GM18909 (cell line): ENCODE results near the gene KIAA0825.
"Not testable (repeated sequence)": the region's sequence is repeated elsewhere in the genome, so short reads cannot be mapped to it uniquely, and the experiment has no call there.

Source experiments
- ATAC-seq: cut with Tn5 transposase; IDR thresholded peaks from one replicate; pipeline ENCODE4 v1.9.1; 2021; ENCODE audit warnings: mild to moderate bottlenecking; ENCODE audit not compliant: unreplicated experiment, poor library complexity

KIAA0825 gene

GRCh38 chr5:94577466-94578245 lies 40.7 kb downstream of the KIAA0825 start:
- ATAC-seq, result peak; percentile 87

- no peak for ATAC-seq
Measured at GRCh38 chr5:94575196-94575595, 43.2 kb downstream of the KIAA0825 start.

GRCh38 chr5:94573349-94573748 lies 45.1 kb downstream of the KIAA0825 start:
- not testable (repeated sequence) for ATAC-seq

- ATAC-seq, result no peak
Measured at GRCh38 chr5:94571415-94571814, 47.0 kb downstream of the KIAA0825 start.

GRCh38 chr5:94564812-94565211 lies 53.6 kb downstream of the KIAA0825 start:
- ATAC-seq, result no peak

- ATAC-seq, result no peak
Measured at GRCh38 chr5:94562327-94562971, 56.0 kb downstream of the KIAA0825 start.

GRCh38 chr5:94558028-94558427 lies 60.4 kb downstream of the KIAA0825 start:
- no peak for ATAC-seq

- ATAC-seq, result no peak
Measured at GRCh38 chr5:94551858-94552257, 66.5 kb downstream of the KIAA0825 start.

- no peak for ATAC-seq
Measured at GRCh38 chr5:94545870-94546625, 72.4 kb downstream of the KIAA0825 start.

- ATAC-seq, result no peak
Measured at GRCh38 chr5:94544875-94545547, 73.4 kb downstream of the KIAA0825 start.

- ATAC-seq, result no peak
Measured at GRCh38 chr5:94544031-94544650, 74.3 kb downstream of the KIAA0825 start.

GRCh38 chr5:94540856-94541494 lies 77.4 kb downstream of the KIAA0825 start:
- no peak for ATAC-seq

GRCh38 chr5:94538260-94538659 lies 80.1 kb downstream of the KIAA0825 start:
- no peak for ATAC-seq

- no peak for ATAC-seq
Measured at GRCh38 chr5:94526706-94527105, 91.7 kb downstream of the KIAA0825 start.

GRCh38 chr5:94524841-94525697 lies 93.3 kb downstream of the KIAA0825 start:
- peak; percentile 95 for ATAC-seq

GRCh38 chr5:94523018-94523417 lies 95.4 kb downstream of the KIAA0825 start:
- ATAC-seq, result no peak

- ATAC-seq, result no peak
Measured at GRCh38 chr5:94522117-94522516, 96.3 kb downstream of the KIAA0825 start.
